Measurements from ENCODE around the gene HMCN2. TPM values are rescaled to one million over a fixed set of nuclear protein-coding genes. Genes with fewer than 3 reads are reported as not detected.
A peak's percentile ranks its signal among the peaks of the same experiment; 100 is the strongest.

HMCN2 gene
- total RNA-seq, 4 donors from 2014 or later = 24.8 to 61.7 (median 36.1) TPM

DNA sequence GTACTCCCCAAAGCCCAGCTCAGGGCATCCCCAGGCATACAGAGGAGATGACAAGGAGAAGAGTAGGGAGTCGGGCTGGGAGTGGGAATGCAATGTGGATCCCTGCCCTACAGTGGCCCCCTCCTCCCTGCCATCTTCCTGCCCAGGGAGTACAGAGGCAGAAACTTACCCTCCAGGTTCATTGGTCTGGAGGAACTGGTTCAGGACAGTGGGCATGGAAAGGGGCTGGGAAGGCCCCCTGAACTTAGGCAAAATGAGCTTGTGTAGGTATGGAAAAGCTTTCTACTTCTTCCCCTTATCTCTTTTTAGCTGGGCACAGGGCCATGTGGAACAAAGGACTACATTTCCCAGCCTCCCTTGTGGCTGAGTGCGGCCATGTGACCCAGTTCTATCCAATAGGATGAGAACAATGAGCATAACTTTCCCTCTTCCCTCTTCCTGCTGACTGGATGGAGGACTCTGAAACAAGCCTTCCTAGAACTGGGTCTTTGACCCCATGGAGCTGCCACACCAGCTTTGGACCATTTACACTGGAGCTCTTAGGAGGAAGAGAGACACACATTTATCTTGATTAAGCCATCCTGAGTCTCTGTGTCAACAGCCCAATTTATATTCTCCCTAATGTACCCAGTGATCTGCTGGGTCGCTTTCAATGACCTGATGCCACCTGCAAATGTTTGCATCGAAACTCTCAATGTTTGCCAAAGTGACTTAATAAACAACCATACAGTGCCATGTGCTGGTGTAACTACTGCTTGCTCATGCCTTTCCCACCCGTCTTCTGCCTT, 25.0 kb upstream of the HMCN2 start:
- Histone ChIP-seq H3K27ac (no peak overlapping the region), H3K4me1 (peaks cover 0 to 13% (median 4%) of the 10 kb centered on the region in 4 donors), H3K27me3 (no peaks in the 10 kb centered on the region)

DNA sequence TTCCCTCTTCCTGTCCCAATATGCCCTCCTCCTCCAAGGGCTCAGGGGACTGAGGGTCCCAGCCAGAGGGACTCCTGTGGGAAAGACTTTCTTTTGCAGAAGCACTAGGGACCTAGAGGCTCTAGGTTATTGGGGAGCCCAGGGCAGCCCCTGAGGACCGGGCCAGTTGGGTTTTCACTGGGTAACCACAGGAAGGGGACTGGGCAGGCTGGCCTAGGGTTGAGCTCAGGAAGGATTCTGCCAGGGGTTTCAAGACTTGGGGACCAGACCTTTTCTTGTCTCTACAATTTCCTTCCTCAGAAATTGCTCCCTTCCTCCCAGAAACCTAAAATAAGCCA, 24.4 kb upstream of the HMCN2 start:
- TF ChIP-seq CTCF (IDR thresholded peaks at IDR 0.05) = no peak
- TF ChIP-seq POLR2A (IDR thresholded peaks at IDR 0.05) = no peak
- no peaks in the 10 kb centered on the region for H3K9me3 ChIP-seq
- no peaks in the 10 kb centered on the region for H3K36me3 ChIP-seq
- H3K4me3 ChIP-seq = no peak overlapping the region
- no peak for DNase-seq
- peaks cover 0 to 13% (median 4%) of the 10 kb centered on the region in 4 donors for H3K4me1 ChIP-seq
- H3K27me3 ChIP-seq = no peaks in the 10 kb centered on the region
- H3K27ac ChIP-seq = no peak overlapping the region

More for the DNA sequence above, 25.0 kb upstream of the HMCN2 start:
- TF ChIP-seq POLR2A (IDR thresholded peaks at IDR 0.05) (no peak), CTCF (IDR thresholded peaks at IDR 0.05) (no peak)
- no peaks in the 10 kb centered on the region for H3K36me3 ChIP-seq
- DNase-seq = peak in 2 of 3 donors; percentile 64 to 69
- no peak overlapping the region for H3K4me3 ChIP-seq
- no peaks in the 10 kb centered on the region for H3K9me3 ChIP-seq

- TF ChIP-seq POLR2A (IDR thresholded peaks at IDR 0.05) = no peak
- TF ChIP-seq CTCF (IDR thresholded peaks at IDR 0.05) = no peak
Measured at GRCh38 chr9:130242270-130243014, 23.1 kb upstream of the HMCN2 start.

GRCh38 chr9:130243015-130243881, 22.3 kb upstream of the HMCN2 start:
- no peaks in the 10 kb centered on the region for H3K9me3 ChIP-seq
- peak overlapping the region in 1 of 4 donors; percentile 11 for H3K4me3 ChIP-seq
- H3K27ac ChIP-seq = no peak overlapping the region

More at GRCh38 chr9:130242270-130243014, 23.1 kb upstream of the HMCN2 start:
- Histone ChIP-seq H3K27me3 (no peaks in the 10 kb centered on the region), H3K27ac (no peak overlapping the region), H3K36me3 (no peaks in the 10 kb centered on the region), H3K4me3 (no peak overlapping the region), H3K4me1 (peaks cover 0 to 13% (median 4%) of the 10 kb centered on the region in 4 donors), H3K9me3 (no peaks in the 10 kb centered on the region)
- no peak for DNase-seq

More at GRCh38 chr9:130243015-130243881, 22.3 kb upstream of the HMCN2 start:
- peak; percentile 77 to 91 (median 83) for DNase-seq
- H3K27me3 ChIP-seq = no peaks in the 10 kb centered on the region
- TF ChIP-seq CTCF (IDR thresholded peaks at IDR 0.05) (peak; percentile 88 to 95 (median 90)), POLR2A (IDR thresholded peaks at IDR 0.05) (no peak)
- H3K4me1 ChIP-seq = peaks cover 0 to 13% (median 4%) of the 10 kb centered on the region in 4 donors
- no peaks in the 10 kb centered on the region for H3K36me3 ChIP-seq
